K562 (cell line): Measurements from ENCODE around the gene HSPA1L. TPM values are rescaled to one million over a fixed set of nuclear protein-coding genes. Genes with fewer than 3 reads are reported as not detected.

Source experiments
- ADNP ChIP-seq: fragments of 200-800 bp; sonication (Bioruptor generic); IDR thresholded peaks from 2 replicates; pipeline ENCODE4 v1.6.1; 2016; ENCODE audit warnings: missing genetic modification characterization, missing compliant biosample characterization
- ARHGAP35 ChIP-seq: fragments of 450-650 bp; IDR thresholded peaks from 2 replicates; pipeline ENCODE4 v1.6.1; 2018; ENCODE audit not compliant: partially characterized antibody
- ARID1B ChIP-seq: fragments of 450-650 bp; IDR thresholded peaks from 2 replicates; pipeline ENCODE4 v1.6.1; 2016; ENCODE audit warnings: antibody characterized with exemption, mild to moderate bottlenecking, inconsistent platforms
- ATF3 ChIP-seq, 2 experiments: fragments of 450-650 bp in 1 of 2; sonication (generic) in 1 of 2; formaldehyde crosslinking in 1 of 2; IDR thresholded peaks in 1 of 2; conservative IDR thresholded peaks in 1 of 2; 2 replicates each; pipeline versions ENCODE4 v1.6.1 to v1.8.1; 2016 to 2023; ENCODE audit warnings: mild to moderate bottlenecking in 2 of 2, moderate library complexity in 2 of 2, inconsistent platforms in 1 of 2, missing genetic modification reagents in 1 of 2
- CBFA2T3 ChIP-seq: fragments of 450-650 bp; IDR thresholded peaks from 2 replicates; pipeline ENCODE4 v1.6.1; 2017
- DIDO1 ChIP-seq: fragments of 450-650 bp; IDR thresholded peaks from 2 replicates; pipeline ENCODE4 v1.6.1; 2016; ENCODE audit warnings: low read depth, missing biosample characterization, missing genetic modification characterization
- DPF2 ChIP-seq: fragments of 450-650 bp; IDR thresholded peaks from 2 replicates; pipeline ENCODE4 v1.6.1; 2016
- JUN ChIP-seq, 2 experiments: sonication (generic) in 1 of 2; formaldehyde crosslinking in 1 of 2; IDR thresholded peaks; 2 replicates each; pipeline versions ENCODE4 v1.6.1 to v1.8.0; 2012 to 2022; ENCODE audit warnings: borderline replicate concordance in 2 of 2, mild to moderate bottlenecking in 2 of 2, improper control_type of control experiment in 1 of 2, low read depth in 1 of 2, low read length in 1 of 2, missing genetic modification reagents in 1 of 2
- RAD51 ChIP-seq: fragments of 450-650 bp; IDR thresholded peaks from 2 replicates; pipeline ENCODE4 v1.7.1; 2016; ENCODE audit warnings: low read depth, mild to moderate bottlenecking, borderline replicate concordance
- SMARCB1 ChIP-seq: IDR thresholded peaks from 2 replicates; pipeline ENCODE4 v1.6.1; 2011; ENCODE audit warnings: improper control_type of control experiment, low read depth; ENCODE audit not compliant: insufficient read length
- THAP12 ChIP-seq: fragments of 250-450 bp; sonication (Bioruptor Pico); IDR thresholded peaks from 2 replicates; pipeline ENCODE4 v1.9.0; 2021; ENCODE audit warnings: mild to moderate bottlenecking, inconsistent platforms
- ZNF407 ChIP-seq: fragments of 450-650 bp; IDR thresholded peaks from 2 replicates; pipeline ENCODE4 v1.6.1; 2016; ENCODE audit warnings: low read depth
- polyA plus RNA-seq, 8 experiments: library from polyadenylated mRNA; depleted of rRNA in 4 of 8; stranded (reverse) in 5 of 8; unstranded in 3 of 8; fragments of >200 nt; fragmentation: Nextera tagmentation in 2 of 8; fragmentation: Illumina TruSeq in 1 of 8; extraction: Ambion mirVana in 2 of 8; extraction: Trizol in 1 of 8; gene quantifications; 2 replicates each; pipeline versions ENCODE4 v1.2.1 to v1.2.3, GENCODE V29; 2011 to 2014; ENCODE audit warnings: inconsistent platforms in 1 of 8, missing spikeins in 1 of 8
- total RNA-seq, 7 experiments: library from RNA; depleted of rRNA in 6 of 7; stranded (reverse); fragments of >200 nt in 6 of 7; fragmentation: Illumina TruSeq in 2 of 7; extraction: Trizol in 2 of 7; gene quantifications; 2 replicates each; pipeline versions ENCODE4 v1.2.1 to v1.2.3, GENCODE V29; 2011 to 2021; ENCODE audit warnings: low replicate concordance in 1 of 7
- TF ChIP-seq, protein P1 (sequence below): fragments of 450-650 bp; formaldehyde crosslinking; IDR thresholded peaks from 2 replicates; pipeline ENCODE4 v1.4.0; 2022; ENCODE audit warnings: mild to moderate bottlenecking, moderate library complexity

Gene HSPA1L
- total and polyA plus RNA-seq, 9 of the 15 experiments (the other 6 are each of a cell fraction or from before 2014, with no cell fraction given) = 0.14 to 2.1 (median 1.3) TPM

DNA sequence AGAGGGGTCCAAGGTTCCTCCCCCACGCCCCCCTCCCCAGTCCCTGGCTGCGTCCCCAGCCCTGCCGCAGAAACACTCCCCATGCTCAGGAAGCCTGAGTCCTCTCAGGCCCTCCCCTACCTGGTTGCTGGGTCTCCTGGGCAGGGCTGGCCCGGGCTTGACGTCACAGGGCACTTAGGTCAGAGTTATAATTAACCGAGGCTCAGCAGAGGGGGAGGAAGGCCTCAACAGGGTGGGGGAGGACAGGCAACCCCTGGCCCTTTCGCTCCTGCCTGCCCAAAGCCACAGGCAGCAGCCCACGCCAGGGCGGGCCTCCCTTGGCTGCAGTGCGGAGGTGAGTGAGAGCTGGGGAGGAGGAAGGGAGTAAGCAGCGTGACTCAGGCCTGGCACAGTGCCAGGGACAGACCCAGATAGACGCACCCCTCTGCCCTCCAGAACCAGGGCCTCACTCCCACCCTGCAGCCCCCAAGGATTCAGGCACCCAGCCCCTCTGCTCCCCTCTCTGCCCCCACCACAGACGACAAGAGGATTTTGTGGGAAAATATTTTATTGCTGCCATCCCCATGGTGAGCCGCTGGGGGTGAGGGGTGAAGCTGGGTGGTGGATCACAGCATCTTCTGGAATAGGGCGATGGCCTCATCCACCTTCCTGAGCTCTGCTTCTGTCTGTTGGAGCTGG lies 38.0 kb downstream of the HSPA1L start, which contains the start of gene VWA7 (continued):
- TF ChIP-seq THAP12 (CRISPR knock-in tag) = peak; percentile 82; the same call in 1 of the 2 replicates
- peak; percentile 51; the same call in 1 of the 2 replicates for TF ChIP-seq RAD51
- TF ChIP-seq, protein P1, sequence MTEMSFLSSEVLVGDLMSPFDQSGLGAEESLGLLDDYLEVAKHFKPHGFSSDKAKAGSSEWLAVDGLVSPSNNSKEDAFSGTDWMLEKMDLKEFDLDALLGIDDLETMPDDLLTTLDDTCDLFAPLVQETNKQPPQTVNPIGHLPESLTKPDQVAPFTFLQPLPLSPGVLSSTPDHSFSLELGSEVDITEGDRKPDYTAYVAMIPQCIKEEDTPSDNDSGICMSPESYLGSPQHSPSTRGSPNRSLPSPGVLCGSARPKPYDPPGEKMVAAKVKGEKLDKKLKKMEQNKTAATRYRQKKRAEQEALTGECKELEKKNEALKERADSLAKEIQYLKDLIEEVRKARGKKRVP = no peak; the same call in 1 of the 2 replicates
- TF ChIP-seq SMARCB1 = peak; percentile 94
- peak; percentile 95 for TF ChIP-seq JUN (IDR thresholded peaks at IDR 0.05; ENCODE audit: borderline replicate concordance, low read depth, low read length)
- TF ChIP-seq JUN (CRISPR knock-in tag; IDR thresholded peaks at IDR 0.05; ENCODE audit: borderline replicate concordance) = peak; percentile 99
- peak; percentile 86 for TF ChIP-seq CBFA2T3
- no peak for TF ChIP-seq ARHGAP35
- TF ChIP-seq DPF2 = peak; percentile 99
- TF ChIP-seq ARID1B = peak; percentile 95
- TF ChIP-seq ZNF407 = no peak
- 0 out of 2 replicates have a peak, but pooled peaks have one; percentile 19 for TF ChIP-seq DIDO1 (tag)
- no peak for TF ChIP-seq ADNP (tag)
- TF ChIP-seq ATF3 (IDR thresholded peaks at IDR 0.05) = peak; percentile 96
- TF ChIP-seq ATF3 (CRISPR knock-in tag; conservative IDR thresholded peaks at IDR 0.05) = peak; percentile 95
